GM21526 (cell line): ENCODE measurements around the gene ABHD12.
"Not testable (repeated sequence)": the region's sequence is repeated elsewhere in the genome, so short reads cannot be mapped to it uniquely, and the experiment has no call there.

Experiments used
- ATAC-seq: cut with Tn5 transposase; IDR thresholded peaks from one replicate; pipeline ENCODE4 v1.9.1; 2021; ENCODE audit warnings: moderate library complexity; ENCODE audit not compliant: unreplicated experiment, low FRiP score

Gene ABHD12

GRCh38 chr20:25269057-25269832 lies 121.4 kb downstream of the ABHD12 start:
- no peak for ATAC-seq

- ATAC-seq: not testable (repeated sequence)
Observed at GRCh38 chr20:25260770-25261437, 129.7 kb downstream of the ABHD12 start.

- no peak for ATAC-seq
Observed at GRCh38 chr20:25259788-25260254, 130.8 kb downstream of the ABHD12 start.

GRCh38 chr20:25259358-25259757 lies 131.3 kb downstream of the ABHD12 start:
- no peak for ATAC-seq

- no peak for ATAC-seq
Observed at GRCh38 chr20:25258828-25259227, 131.8 kb downstream of the ABHD12 start.

GRCh38 chr20:25258476-25258805 lies 132.2 kb downstream of the ABHD12 start:
- no peak for ATAC-seq

GRCh38 chr20:25257756-25258475 lies 132.7 kb downstream of the ABHD12 start:
- ATAC-seq: no peak

- ATAC-seq: no peak
Observed at GRCh38 chr20:25257130-25257529, 133.5 kb downstream of the ABHD12 start.

GRCh38 chr20:25256226-25256859 lies 134.3 kb downstream of the ABHD12 start:
- ATAC-seq: no peak

GRCh38 chr20:25254986-25255680 lies 135.5 kb downstream of the ABHD12 start:
- no peak for ATAC-seq

GRCh38 chr20:25254571-25254970 lies 136.1 kb downstream of the ABHD12 start:
- no peak for ATAC-seq

- ATAC-seq: no peak
Observed at GRCh38 chr20:25253606-25254275, 136.9 kb downstream of the ABHD12 start.

GRCh38 chr20:25252686-25253421 lies 137.8 kb downstream of the ABHD12 start:
- no peak for ATAC-seq

GRCh38 chr20:25252230-25252651 lies 138.4 kb downstream of the ABHD12 start:
- ATAC-seq: no peak

GRCh38 chr20:25251558-25251957 lies 139.1 kb downstream of the ABHD12 start:
- ATAC-seq: no peak

- no peak for ATAC-seq
Observed at GRCh38 chr20:25251019-25251418, 139.6 kb downstream of the ABHD12 start.

- ATAC-seq: no peak
Observed at GRCh38 chr20:25250508-25250907, 140.1 kb downstream of the ABHD12 start.
